ENCODE results near the gene COL12A1.

DNA sequence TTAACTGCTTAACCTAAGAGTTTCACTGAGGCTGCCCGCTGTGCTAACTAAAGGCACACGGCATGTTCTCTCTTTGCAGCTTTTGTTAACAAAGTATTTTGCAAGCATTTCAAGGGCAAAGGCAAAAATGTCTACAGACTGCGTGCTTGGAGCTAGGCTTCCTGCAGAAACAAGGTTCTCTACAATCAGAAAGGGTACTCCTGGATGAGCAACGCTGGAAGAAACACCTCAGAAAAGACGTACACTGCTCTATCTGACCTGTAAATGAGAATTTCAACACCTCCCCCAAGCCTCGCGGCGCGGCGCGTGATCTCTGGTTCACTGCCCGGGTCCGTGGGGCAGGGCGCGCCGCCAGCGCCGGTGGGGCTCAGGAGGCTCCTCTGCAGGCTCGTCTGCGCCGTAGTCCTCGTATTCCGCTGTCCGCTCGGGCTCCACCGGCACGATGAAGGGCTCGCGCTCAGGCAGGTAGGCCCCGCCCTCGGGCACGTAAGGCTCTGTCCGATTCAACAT is 120.9 kb downstream of the COL12A1 start:
- TF ChIP-seq, protein P1, sequence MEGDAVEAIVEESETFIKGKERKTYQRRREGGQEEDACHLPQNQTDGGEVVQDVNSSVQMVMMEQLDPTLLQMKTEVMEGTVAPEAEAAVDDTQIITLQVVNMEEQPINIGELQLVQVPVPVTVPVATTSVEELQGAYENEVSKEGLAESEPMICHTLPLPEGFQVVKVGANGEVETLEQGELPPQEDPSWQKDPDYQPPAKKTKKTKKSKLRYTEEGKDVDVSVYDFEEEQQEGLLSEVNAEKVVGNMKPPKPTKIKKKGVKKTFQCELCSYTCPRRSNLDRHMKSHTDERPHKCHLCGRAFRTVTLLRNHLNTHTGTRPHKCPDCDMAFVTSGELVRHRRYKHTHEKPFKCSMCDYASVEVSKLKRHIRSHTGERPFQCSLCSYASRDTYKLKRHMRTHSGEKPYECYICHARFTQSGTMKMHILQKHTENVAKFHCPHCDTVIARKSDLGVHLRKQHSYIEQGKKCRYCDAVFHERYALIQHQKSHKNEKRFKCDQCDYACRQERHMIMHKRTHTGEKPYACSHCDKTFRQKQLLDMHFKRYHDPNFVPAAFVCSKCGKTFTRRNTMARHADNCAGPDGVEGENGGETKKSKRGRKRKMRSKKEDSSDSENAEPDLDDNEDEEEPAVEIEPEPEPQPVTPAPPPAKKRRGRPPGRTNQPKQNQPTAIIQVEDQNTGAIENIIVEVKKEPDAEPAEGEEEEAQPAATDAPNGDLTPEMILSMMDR (IDR thresholded peaks at IDR 0.05) = no peak
- TF ChIP-seq POLR2A (IDR thresholded peaks at IDR 0.05) = no peak

Data from breast epithelium (tissue), 3 donors.